HG03108 (cell line): ENCODE results near the gene PTPRR.
"Not testable (repeated sequence)": the region's sequence is repeated elsewhere in the genome, so short reads cannot be mapped to it uniquely, and the experiment has no call there.

Experiments used
- ATAC-seq: cut with Tn5 transposase; IDR thresholded peaks from one replicate; pipeline ENCODE4 v1.9.1; 2021; ENCODE audit warnings: moderate library complexity; ENCODE audit not compliant: unreplicated experiment

PTPRR gene

GRCh38 chr12:70842136-70842535 lies 78.4 kb downstream of the PTPRR start:
- ATAC-seq: no peak

- no peak for ATAC-seq
Measured at GRCh38 chr12:70840656-70841350, 79.7 kb downstream of the PTPRR start.

- no peak for ATAC-seq
Measured at GRCh38 chr12:70839544-70839943, 81.0 kb downstream of the PTPRR start.

- no peak for ATAC-seq
Measured at GRCh38 chr12:70838127-70838526, 82.4 kb downstream of the PTPRR start.

- ATAC-seq: no peak
Measured at GRCh38 chr12:70837026-70837425, 83.5 kb downstream of the PTPRR start.

GRCh38 chr12:70835948-70836347 lies 84.6 kb downstream of the PTPRR start:
- no peak for ATAC-seq

GRCh38 chr12:70831543-70831942 lies 89.0 kb downstream of the PTPRR start:
- ATAC-seq: no peak

GRCh38 chr12:70830221-70831061 lies 90.1 kb downstream of the PTPRR start:
- ATAC-seq: no peak

- no peak for ATAC-seq
Measured at GRCh38 chr12:70829070-70829469, 91.5 kb downstream of the PTPRR start.

GRCh38 chr12:70828351-70828750 lies 92.2 kb downstream of the PTPRR start:
- ATAC-seq: no peak

GRCh38 chr12:70826156-70826555 lies 94.4 kb downstream of the PTPRR start:
- no peak for ATAC-seq

- ATAC-seq: no peak
Measured at GRCh38 chr12:70824511-70824910, 96.0 kb downstream of the PTPRR start.

GRCh38 chr12:70823182-70823976 lies 97.2 kb downstream of the PTPRR start:
- no peak for ATAC-seq

- ATAC-seq: no peak
Measured at GRCh38 chr12:70822412-70822811, 98.1 kb downstream of the PTPRR start.

GRCh38 chr12:70815971-70816391 lies 104.6 kb downstream of the PTPRR start:
- no peak for ATAC-seq

GRCh38 chr12:70815056-70815455 lies 105.5 kb downstream of the PTPRR start:
- no peak for ATAC-seq

- ATAC-seq: no peak
Measured at GRCh38 chr12:70813559-70813958, 107.0 kb downstream of the PTPRR start.

GRCh38 chr12:70812136-70812535 lies 108.4 kb downstream of the PTPRR start:
- no peak for ATAC-seq

- no peak for ATAC-seq
Measured at GRCh38 chr12:70809887-70810286, 110.7 kb downstream of the PTPRR start.

GRCh38 chr12:70807993-70808392 lies 112.5 kb downstream of the PTPRR start:
- ATAC-seq: not testable (repeated sequence)

GRCh38 chr12:70806827-70807226 lies 113.7 kb downstream of the PTPRR start:
- ATAC-seq: no peak
